H1 (cell line): Measurements from ENCODE around the gene SLC12A8. TPM values are rescaled to one million over a fixed set of nuclear protein-coding genes. Genes with fewer than 3 reads are reported as not detected.

Experiments used
- CTCF ChIA-PET: fragments of 300-600 bp; sonication (Branson Sonifier 250); formaldehyde crosslinking; loops from one replicate; lab custom pipeline; 2021; ENCODE audit not compliant: partially characterized antibody; lab: Charles Lee
- POLR2A ChIA-PET: fragments of 300-600 bp; sonication (Branson Sonifier 250); formaldehyde crosslinking; loops from one replicate; lab custom pipeline; 2021; ENCODE audit warnings: inconsistent platforms; ENCODE audit not compliant: partially characterized antibody; lab: Charles Lee
- DNase-seq, 2 experiments: peaks; one replicate each; pipeline versions ENCODE4 v3.0.0 to v3.0.0-alpha.2; 2010 to 2022; ENCODE audit warnings: low spot score in 2 of 2, low read depth in 1 of 2, mixed read lengths in 1 of 2
- FAIRE-seq: peaks from 2 replicates; lab custom pipeline; 2011; peaks lifted over from hg19 to GRCh38; lab: Jason Lieb, UNC
- H2AFZ ChIP-seq: 2 replicates; pipeline ENCODE4 v1.8.1; 2012; ENCODE audit warnings: low read length, inconsistent platforms
- H2AK5ac ChIP-seq: 2 replicates; pipeline ENCODE4 v1.6.1; 2013; ENCODE audit warnings: low read depth, low read length
- H2BK120ac ChIP-seq: replicated peaks from 2 replicates; pipeline ENCODE3; 2013; ENCODE audit warnings: low read depth, low read length, inconsistent platforms
- H2BK12ac ChIP-seq: 2 replicates; pipeline ENCODE4 v1.6.1; 2013; ENCODE audit warnings: low read depth, low read length
- H2BK15ac ChIP-seq: 2 replicates; pipeline ENCODE4 v1.6.1; 2013; ENCODE audit warnings: low read length
- H2BK20ac ChIP-seq: 2 replicates; pipeline ENCODE4 v1.6.1; 2013; ENCODE audit warnings: low read length
- H2BK5ac ChIP-seq: 2 replicates; pipeline ENCODE4 v1.6.1; 2013; ENCODE audit warnings: low read depth, low read length
- H3K14ac ChIP-seq: 2 replicates; pipeline ENCODE4 v1.6.1; 2013; ENCODE audit warnings: inconsistent platforms; ENCODE audit not compliant: insufficient read length
- H3K18ac ChIP-seq: 2 replicates; pipeline ENCODE4 v1.6.1; 2013; ENCODE audit warnings: low read length; ENCODE audit errors: extremely low read depth
- H3K23ac ChIP-seq: 2 replicates; pipeline ENCODE4 v1.6.1; 2013; ENCODE audit warnings: inconsistent platforms; ENCODE audit not compliant: insufficient read length
- H3K23me2 ChIP-seq: 2 replicates; pipeline ENCODE4 v1.6.1; 2013; ENCODE audit warnings: low read depth, low read length
- H3K27ac ChIP-seq: 2 replicates; pipeline ENCODE4 v1.6.1; 2011; ENCODE audit warnings: low read depth, low read length, inconsistent platforms
- H3K27me3 ChIP-seq, 4 experiments: replicated peaks in 1 of 4; 1 replicate in 1 of 4; 2 replicates in 3 of 4; pipeline versions ENCODE4 v1.6.1 to v1.8.1; 2011 to 2013; ENCODE audit warnings: low read length in 3 of 4, mild to moderate bottlenecking in 3 of 4, inconsistent platforms in 2 of 4, mixed read lengths in 2 of 4, moderate library complexity in 1 of 4; ENCODE audit not compliant: control insufficient read depth in 3 of 4, insufficient read depth in 3 of 4; ENCODE audit errors: extremely low read depth in 1 of 4
- H3K36me3 ChIP-seq, 4 experiments: 2 replicates each; pipeline versions ENCODE4 v1.6.1 to v1.8.1; 2011 to 2013; ENCODE audit warnings: mild to moderate bottlenecking in 4 of 4, low read length in 3 of 4, moderate library complexity in 2 of 4, control low read depth in 1 of 4, inconsistent platforms in 1 of 4; ENCODE audit not compliant: insufficient read depth in 4 of 4, control insufficient read depth in 2 of 4
- H3K4ac ChIP-seq: replicated peaks from 2 replicates; pipeline ENCODE3; 2013; ENCODE audit warnings: low read length, low read depth, mixed read lengths, inconsistent platforms; ENCODE audit not compliant: insufficient read length
- H3K4me1 ChIP-seq, 4 experiments: replicated peaks in 1 of 4; 1 replicate in 1 of 4; 2 replicates in 3 of 4; pipeline versions ENCODE4 v1.6.1 to v1.8.1; 2011 to 2013; ENCODE audit warnings: low read length in 3 of 4, inconsistent platforms in 2 of 4, mixed read lengths in 1 of 4; ENCODE audit not compliant: insufficient read depth in 4 of 4, control insufficient read depth in 3 of 4
- H3K4me2 ChIP-seq, 2 experiments: 2 replicates each; pipeline versions ENCODE4 v1.6.1 to v1.8.1; 2011 to 2013; ENCODE audit warnings: low read depth in 2 of 2, low read length in 2 of 2, control low read depth in 1 of 2, inconsistent platforms in 1 of 2, mild to moderate bottlenecking in 1 of 2; ENCODE audit not compliant: insufficient read depth in 1 of 2
- H3K4me3 ChIP-seq, 4 experiments: fragments of 200-600, 300-600 bp in 1 of 4; sonication (generic), shearing (Covaris generic), sonication (Bioruptor Twin) in 1 of 4; 2 replicates each; pipeline versions ENCODE4 v1.5.1 to v1.8.1; 2011 to 2016; ENCODE audit warnings: low read length in 4 of 4, low read depth in 3 of 4, control low read depth in 2 of 4, inconsistent platforms in 2 of 4, mild to moderate bottlenecking in 2 of 4, mixed read lengths in 1 of 4, moderate library complexity in 1 of 4; ENCODE audit not compliant: insufficient read depth in 2 of 4; ENCODE audit errors: extremely low read depth in 1 of 4
- H3K56ac ChIP-seq: replicated peaks from 2 replicates; pipeline ENCODE3; 2013; ENCODE audit warnings: low read depth, mild to moderate bottlenecking, mixed read lengths, low read length, inconsistent platforms; ENCODE audit not compliant: insufficient read length
- H3K79me1 ChIP-seq: 2 replicates; pipeline ENCODE4 v1.6.1; 2013; ENCODE audit warnings: low read depth, low read length, control low read depth
- H3K79me2 ChIP-seq, 2 experiments: 2 replicates each; pipeline versions ENCODE4 v1.6.1 to v1.8.1; 2012 to 2013; ENCODE audit warnings: low read length in 2 of 2, mild to moderate bottlenecking in 2 of 2, inconsistent platforms in 1 of 2; ENCODE audit not compliant: insufficient read depth in 2 of 2, control insufficient read depth in 1 of 2
- H3K9ac ChIP-seq, 4 experiments: replicated peaks in 1 of 4; 1 replicate in 1 of 4; 2 replicates in 3 of 4; pipeline versions ENCODE4 v1.6.1 to v1.8.1; 2011 to 2013; ENCODE audit warnings: low read depth in 3 of 4, low read length in 3 of 4, control low read depth in 2 of 4, mild to moderate bottlenecking in 2 of 4, moderate library complexity in 2 of 4, inconsistent platforms in 1 of 4; ENCODE audit errors: extremely low read depth in 1 of 4
- H3K9me3 ChIP-seq, 2 experiments: 2 replicates each; pipeline versions ENCODE4 v1.6.1 to v1.8.1; 2012 to 2013; ENCODE audit warnings: mild to moderate bottlenecking in 2 of 2, moderate library complexity in 2 of 2, control low read depth in 1 of 2, inconsistent platforms in 1 of 2, low read depth in 1 of 2, low read length in 1 of 2, mixed read lengths in 1 of 2; ENCODE audit not compliant: insufficient read depth in 2 of 2
- H4K20me1 ChIP-seq, 2 experiments: replicated peaks in 1 of 2; 2 replicates each; pipeline versions ENCODE3 to v1.8.1; 2011 to 2013; ENCODE audit warnings: inconsistent platforms in 2 of 2, low read length in 2 of 2, mild to moderate bottlenecking in 1 of 2; ENCODE audit not compliant: insufficient read depth in 2 of 2, control insufficient read depth in 1 of 2
- H4K5ac ChIP-seq: 2 replicates; pipeline ENCODE4 v1.6.1; 2013; ENCODE audit warnings: low read length, low read depth, mixed read lengths, inconsistent platforms; ENCODE audit not compliant: insufficient read length
- H4K8ac ChIP-seq: 2 replicates; pipeline ENCODE4 v1.8.0; 2013; ENCODE audit warnings: mild to moderate bottlenecking, moderate library complexity, low read length, inconsistent platforms; ENCODE audit not compliant: insufficient read depth; ENCODE audit errors: extremely low read depth
- H4K91ac ChIP-seq: replicated peaks from 2 replicates; pipeline ENCODE3; 2013; ENCODE audit warnings: low read length, mixed read lengths, inconsistent platforms; ENCODE audit not compliant: insufficient read length
- KDM1A ChIP-seq: fragments of 200-600, 300-600 bp; sonication (generic); IDR thresholded peaks from 2 replicates; pipeline ENCODE4 v1.7.1; 2016; ENCODE audit warnings: mild to moderate bottlenecking, low read length, borderline replicate concordance
- POLR2AphosphoS5 ChIP-seq: IDR thresholded peaks from 2 replicates; pipeline ENCODE4 v1.6.1; 2011; ENCODE audit warnings: low read depth, low read length
- WGBS, 2 experiments: shearing (Covaris generic) in 1 of 2; methylation state at CpG; one replicate each; pipeline versions ENCODE4 v1.1.6 to v1.1.7; 2013 to 2015; ENCODE audit warnings: low lambda C conversion rate in 2 of 2, mixed read lengths in 2 of 2, inconsistent platforms in 1 of 2, low coverage in 1 of 2, missing lambda C conversion rate in 1 of 2; ENCODE audit not compliant: insufficient replicate concordance in 2 of 2, insufficient coverage in 1 of 2, insufficient read length in 1 of 2; ENCODE audit errors: extremely low coverage in 1 of 2, missing lambda C conversion rate in 1 of 2; 5-methylcytosine and 5-hydroxymethylcytosine counted together
- polyA plus RNA-seq, 7 experiments: library from polyadenylated mRNA; depleted of rRNA in 3 of 7; stranded (reverse) in 5 of 7; unstranded in 2 of 7; fragments of >200 nt in 5 of 7; fragments of 200-250 nt in 2 of 7; gene quantifications; 1 replicate in 5 of 7; 2 replicates in 1 of 7; 4 replicates in 1 of 7; pipeline versions ENCODE4 v1.2.1 to v1.2.3, GENCODE V29; 2011 to 2013; ENCODE audit warnings: missing spikeins in 2 of 7, mixed read lengths in 2 of 7
- total RNA-seq: library from RNA; stranded (reverse); fragmentation: NEBNext Ultra II Directional; extraction: Animal tissue kit (Norgen Biotek cat#: 25700); gene quantifications from 2 replicates; pipeline ENCODE4 v1.2.1, GENCODE V29; 2021

SLC12A8 gene
- total and polyA plus RNA-seq, 2 of the 8 experiments (the other 6 are each of a cell fraction or from before 2014, with no cell fraction given) = 13.7 to 14.4 TPM

- no peak overlapping the region; a peak in 1 of 7 replicates for H3K9ac ChIP-seq
- no peak overlapping the region for H3K14ac ChIP-seq
- ChIA-PET POLR2A (interaction anchor here (1.0 kb wide), 1 partner anchor 12 kb away, joined by 3 read pairs; no protein-coding TSS in a partner anchor), CTCF (interaction anchor here (0.7 to 3.3 kb wide), 11 partner anchors 12 to 150 kb away, joined by 3 to 13 read pairs (median 4); no protein-coding TSS in a partner anchor)
- TF ChIP-seq KDM1A = peak; percentile 64; the same call in 1 of the 2 replicates
- no peak for TF ChIP-seq POLR2AphosphoS5
- WGBS, 2 experiments = 62% methylated on average over 5 of the region's 5 CpGs; no CpG with 5 or more reads in 1 of the 2 experiments
- no peak overlapping the region for H4K5ac ChIP-seq
- no peak overlapping the region for H2BK20ac ChIP-seq
- H2BK15ac ChIP-seq = peak overlapping the region; percentile 63; the same call in 1 of the 2 replicates
- no peak overlapping the region for H2BK5ac ChIP-seq
- H3K36me3 ChIP-seq = no peaks in the 10 kb centered on the region
- no peak overlapping the region for H4K91ac ChIP-seq
- H3K23me2 ChIP-seq = peaks cover 7% of the 10 kb centered on the region; the same call in 1 of the 2 replicates
- H4K20me1 ChIP-seq = no peaks in the 10 kb centered on the region
- H3K79me2 ChIP-seq = no peaks in the 10 kb centered on the region
- 0 out of 2 replicates have a peak overlapping the region, but pooled peaks have one; percentile 43 for H2BK12ac ChIP-seq
- H3K4me2 ChIP-seq = peak overlapping the region; percentile 20 to 34; a peak in 2 of 4 replicates
- H3K4me3 ChIP-seq = 0 out of 8 replicates have a peak overlapping the region, but pooled peaks of 1 of the 4 experiments have one; percentile 17
- no peak overlapping the region for H3K18ac ChIP-seq
- no peaks in the 10 kb centered on the region for H3K79me1 ChIP-seq
- H4K8ac ChIP-seq = no peak overlapping the region
- H3K56ac ChIP-seq = no peak overlapping the region
- peaks cover 15 to 40% (median 28%) of the 10 kb centered on the region in 4 experiments for H3K4me1 ChIP-seq
- no peak overlapping the region for H2AFZ ChIP-seq
- peaks cover 0 to 8% (median 5%) of the 10 kb centered on the region in 4 experiments; a peak in 5 of 7 replicates for H3K27me3 ChIP-seq
- no peak overlapping the region for H3K23ac ChIP-seq
- no peak for DNase-seq
- no peak overlapping the region for H2BK120ac ChIP-seq
- no peak overlapping the region for H3K27ac ChIP-seq
- H3K4ac ChIP-seq = no peak overlapping the region
- no peaks in the 10 kb centered on the region for H3K9me3 ChIP-seq
- H2AK5ac ChIP-seq = no peak overlapping the region
- FAIRE-seq = no peak
Observed at GRCh38 chr3:125144653-125145314, 67.8 kb downstream of the SLC12A8 start.
